HG03135 (cell line): ENCODE data around the gene MITF.

Source experiments
- ATAC-seq: cut with Tn5 transposase; IDR thresholded peaks from one replicate; pipeline ENCODE4 v1.9.1; 2021; ENCODE audit warnings: mild to moderate bottlenecking, moderate library complexity; ENCODE audit not compliant: unreplicated experiment

The MITF gene

GRCh38 chr3:69867941-69868505 is 128.8 kb downstream of the MITF start:
- no peak for ATAC-seq

DNA sequence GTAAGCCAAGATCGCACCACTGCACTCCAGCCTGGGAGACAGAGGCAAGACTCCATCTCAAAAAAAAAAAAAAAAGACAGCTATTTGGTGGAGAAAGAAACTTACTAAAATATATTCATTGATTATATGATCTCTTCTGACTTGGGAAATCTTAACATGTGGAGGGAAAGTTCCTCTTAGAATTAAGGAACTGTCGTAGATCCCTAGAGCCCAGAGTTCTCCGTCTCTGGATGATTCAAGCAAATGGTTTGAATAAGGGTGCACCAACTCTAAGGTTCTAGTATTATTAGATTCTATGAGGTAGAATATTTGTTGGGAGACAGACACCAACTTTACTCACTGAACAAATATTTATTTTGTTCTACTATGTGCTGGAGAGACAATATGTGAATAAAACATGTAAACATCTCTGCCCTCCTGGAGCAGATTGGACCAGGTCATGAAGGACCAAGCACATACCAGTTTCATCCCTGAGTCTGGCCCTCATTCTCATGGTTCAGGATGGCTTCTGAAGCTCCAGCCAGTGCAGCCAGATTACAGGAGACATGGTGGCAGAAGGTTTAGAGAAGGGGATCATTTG is 129.7 kb downstream of the MITF start:
- no peak for ATAC-seq

DNA sequence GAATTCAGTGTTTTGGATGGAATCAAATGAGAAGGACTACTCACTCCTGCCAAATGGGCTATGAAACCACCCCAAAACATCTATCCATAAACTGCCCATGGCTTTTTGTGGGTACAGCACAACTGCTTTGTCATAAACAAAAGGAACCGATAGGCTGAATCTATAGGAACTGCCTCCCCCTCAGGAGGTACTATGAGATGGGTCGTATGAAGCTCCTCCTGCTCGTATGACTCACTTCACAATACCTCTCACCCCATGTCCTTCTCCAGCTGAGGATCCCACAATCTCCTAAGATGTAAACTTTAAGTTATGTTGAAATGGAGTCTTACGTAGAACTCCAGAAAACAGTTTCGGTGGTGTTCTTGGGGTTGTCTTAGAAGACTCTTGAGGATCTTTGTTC is 130.4 kb downstream of the MITF start:
- ATAC-seq, result no peak

DNA sequence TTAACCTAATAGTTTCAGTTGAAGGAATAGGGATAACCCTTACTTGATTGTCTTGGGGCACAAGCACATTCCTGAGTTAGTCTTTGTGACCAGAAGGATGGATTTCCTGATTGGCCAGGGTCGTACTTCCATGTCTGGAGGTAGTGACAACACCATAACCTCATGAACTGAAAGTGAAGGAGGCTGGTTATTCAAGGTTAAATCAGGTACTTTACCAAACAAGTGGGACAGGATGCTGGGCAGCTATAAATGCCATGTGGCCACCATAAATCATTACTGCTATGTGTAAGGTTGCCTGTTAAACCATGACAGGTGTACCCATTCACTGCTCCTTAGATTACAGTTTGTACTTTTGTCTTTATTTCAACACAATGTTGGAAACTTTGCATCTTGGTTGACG is 132.0 kb downstream of the MITF start:
- ATAC-seq, result no peak

GRCh38 chr3:69871868-69872267 is 132.6 kb downstream of the MITF start:
- ATAC-seq, result no peak

GRCh38 chr3:69872783-69873378 is 133.6 kb downstream of the MITF start:
- ATAC-seq, result no peak

GRCh38 chr3:69876073-69876472 is 136.8 kb downstream of the MITF start:
- ATAC-seq, result no peak

DNA sequence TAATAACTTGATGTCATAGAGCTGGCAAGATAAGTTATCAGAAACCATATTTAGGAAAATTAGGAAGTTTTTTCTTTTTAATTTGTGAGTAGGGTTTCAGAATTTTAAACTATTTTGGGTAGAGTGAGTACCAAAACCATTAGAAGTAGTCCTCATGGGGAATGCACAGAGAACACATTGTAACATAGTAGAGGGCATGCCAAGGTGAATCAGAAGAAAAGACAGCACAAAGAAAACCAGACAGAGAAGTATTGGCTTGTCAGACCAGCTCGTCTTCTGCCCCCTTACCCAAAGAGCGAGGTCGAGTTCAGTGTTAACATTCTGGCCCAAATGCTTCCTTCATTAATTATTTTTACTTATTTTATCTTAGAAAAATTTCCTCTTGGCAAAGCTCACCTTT is 139.0 kb downstream of the MITF start:
- no peak for ATAC-seq

GRCh38 chr3:69879051-69879450 is 139.8 kb downstream of the MITF start:
- no peak for ATAC-seq

DNA sequence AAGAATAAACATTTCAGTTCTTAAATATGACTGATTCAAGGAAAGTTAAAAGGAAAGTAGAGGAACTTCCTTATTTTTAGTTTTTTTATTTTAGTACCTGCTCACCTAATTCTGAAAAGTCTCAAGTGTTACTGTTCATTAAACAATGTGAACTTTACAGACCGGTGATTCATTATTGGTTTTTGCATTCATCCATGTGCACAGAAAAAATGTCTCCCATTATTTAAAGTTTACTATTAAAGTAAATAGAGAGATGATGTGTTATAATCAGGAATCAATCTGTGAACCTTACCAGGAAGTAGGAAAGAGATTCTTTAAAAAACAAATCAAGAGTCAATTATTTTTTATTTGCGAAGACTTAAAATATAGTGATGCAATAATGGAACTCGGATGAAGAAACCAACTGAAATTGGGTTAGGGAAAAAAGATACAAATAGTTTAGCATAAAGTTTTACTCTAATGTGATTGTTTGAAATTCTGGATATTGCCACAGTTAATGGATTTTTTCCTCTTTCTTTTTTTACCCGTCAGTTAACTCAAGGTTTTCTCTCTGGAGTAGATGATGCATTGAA is 140.9 kb downstream of the MITF start:
- no peak for ATAC-seq

GRCh38 chr3:69881051-69881450 is 141.8 kb downstream of the MITF start:
- no peak for ATAC-seq

- ATAC-seq, result no peak
Observed at GRCh38 chr3:69881756-69882428, 142.6 kb downstream of the MITF start.

DNA sequence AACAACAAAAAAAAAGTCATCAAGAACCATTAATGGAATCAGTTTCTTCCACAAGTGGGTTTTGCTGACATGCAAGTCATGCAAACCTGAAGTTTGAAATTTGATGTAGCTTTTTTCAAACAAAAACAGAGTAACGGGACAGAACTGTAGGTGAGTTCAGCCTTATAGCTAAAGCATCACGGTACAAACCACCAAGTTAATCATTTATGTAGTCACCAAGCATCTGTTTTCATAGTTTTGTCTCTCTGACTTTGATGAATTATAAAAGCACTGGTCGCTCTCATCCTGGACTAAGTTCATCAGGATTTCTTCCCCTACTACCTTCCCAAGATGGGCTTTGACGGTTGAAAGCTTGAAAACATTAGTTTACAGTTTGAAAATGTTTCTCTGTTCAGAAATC is 143.3 kb downstream of the MITF start:
- ATAC-seq, result no peak

- no peak for ATAC-seq
Observed at GRCh38 chr3:69888040-69888942, 149.0 kb downstream of the MITF start.

DNA sequence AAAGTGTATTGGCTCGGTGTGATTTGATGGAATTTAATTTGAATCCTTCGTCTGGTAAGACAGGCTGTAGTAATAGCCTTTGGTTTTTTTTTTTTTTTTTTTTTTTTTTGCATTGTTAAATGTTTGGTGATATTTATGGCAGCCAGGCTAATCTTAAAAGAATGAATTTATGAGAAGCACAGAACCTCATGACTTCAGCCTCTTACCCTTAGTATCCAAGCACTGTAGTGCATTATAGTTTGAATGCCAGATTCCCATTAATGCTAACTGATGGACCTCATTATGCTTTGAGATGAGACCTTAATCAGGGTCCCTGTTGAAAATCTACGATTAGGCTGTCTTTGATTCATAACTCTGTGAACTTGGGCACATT is 149.7 kb downstream of the MITF start:
- no peak for ATAC-seq

- no peak for ATAC-seq
Observed at GRCh38 chr3:69890084-69890483, 150.8 kb downstream of the MITF start.

- ATAC-seq, result no peak
Observed at GRCh38 chr3:69890691-69891090, 151.4 kb downstream of the MITF start.

DNA sequence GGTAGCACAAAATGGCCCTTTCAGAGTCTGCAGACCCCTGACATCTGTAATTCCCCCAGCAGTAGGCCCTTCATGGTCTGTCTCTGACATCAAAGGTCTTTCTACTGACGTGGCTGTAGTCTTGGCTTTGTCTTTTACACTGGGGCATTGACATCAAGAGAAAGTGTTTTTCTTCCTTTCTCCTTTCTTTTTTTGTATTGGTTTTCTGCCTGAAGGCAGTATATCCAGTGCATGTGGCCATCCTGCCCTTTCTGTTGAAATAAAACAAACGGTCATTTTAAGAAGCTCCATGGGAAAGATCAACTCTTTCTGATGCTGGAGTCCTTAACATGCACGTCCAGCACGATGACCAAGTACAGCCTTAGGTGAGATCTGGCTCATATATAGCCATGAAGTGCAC is 153.4 kb downstream of the MITF start:
- ATAC-seq, result no peak

GRCh38 chr3:69893274-69893673 is 154.0 kb downstream of the MITF start:
- ATAC-seq, result no peak

DNA sequence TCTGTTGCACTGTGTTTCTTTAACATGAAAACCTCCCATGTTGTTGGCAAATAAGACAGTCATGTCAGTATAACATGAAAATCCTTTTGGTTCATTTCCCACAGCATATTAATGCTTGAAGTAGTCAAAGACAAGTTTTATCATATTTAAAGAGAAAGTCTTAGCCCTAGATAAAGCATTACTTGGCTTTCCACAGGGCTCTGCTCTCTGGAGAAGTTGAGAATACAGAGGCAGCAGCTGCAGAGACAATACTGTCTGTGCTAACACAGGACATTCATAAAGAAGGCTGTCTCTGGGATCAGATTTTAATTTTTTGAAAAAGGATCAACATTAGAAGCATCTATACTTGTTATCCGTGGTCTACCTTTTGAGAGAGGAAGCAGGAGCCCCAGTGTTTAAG is 156.8 kb downstream of the MITF start:
- no peak for ATAC-seq

DNA sequence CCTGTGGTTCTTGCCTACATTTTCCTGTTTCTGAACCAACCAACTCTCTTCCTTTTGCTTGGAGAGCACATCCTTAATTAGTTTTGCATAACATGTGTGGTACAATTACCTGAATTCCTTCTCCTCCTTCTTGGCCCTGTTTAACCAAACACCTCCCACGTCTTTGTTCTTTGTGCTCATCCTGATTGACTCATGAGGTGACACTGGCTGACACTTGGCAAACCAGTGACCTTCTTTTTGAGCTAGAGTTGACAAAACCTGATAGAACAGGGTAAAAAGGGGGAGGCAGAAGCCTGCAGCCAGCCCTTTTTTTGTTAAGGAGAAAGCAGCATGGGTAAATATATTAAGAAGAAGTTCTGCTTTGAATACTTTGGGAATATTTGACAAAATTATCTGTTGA is 161.1 kb downstream of the MITF start:
- no peak for ATAC-seq
